ENCODE results near the gene RAPGEF4. TPM values are rescaled to one million over a fixed set of nuclear protein-coding genes. Genes with fewer than 3 reads are reported as not detected.
A peak's percentile ranks its signal among the peaks of the same experiment; 100 is the strongest.

Gene RAPGEF4
- total RNA-seq, 1 donor from 2014 or later, result 1.7 TPM

- TF ChIP-seq CTCF (conservative IDR thresholded peaks at IDR 0.05), result no peak
- Mint-ChIP-seq H3K9me3 (no peaks in the 10 kb centered on the region), H3K36me3 (ENCODE audit: low read depth) (no peaks in the 10 kb centered on the region), H3K27ac (ENCODE audit: unreplicated experiment) (no peak overlapping the region), H3K4me3 (no peak overlapping the region), H3K27me3 (ENCODE audit: low read depth) (no peaks in the 10 kb centered on the region), H3K4me1 (peaks cover 11% of the 10 kb centered on the region)
- no peak for DNase-seq (ENCODE audit: low read depth, low spot score)
Measured at GRCh38 chr2:172957734-172958133, 222.1 kb downstream of the RAPGEF4 start.

GRCh38 chr2:172962082-172962481, 226.4 kb downstream of the RAPGEF4 start:
- DNase-seq (ENCODE audit: low read depth, low spot score), result no peak
- H3K4me3 Mint-ChIP-seq, result no peak overlapping the region
- H3K27ac Mint-ChIP-seq (ENCODE audit: unreplicated experiment), result no peak overlapping the region
- no peaks in the 10 kb centered on the region for H3K9me3 Mint-ChIP-seq
- H3K27me3 Mint-ChIP-seq (ENCODE audit: low read depth), result no peaks in the 10 kb centered on the region
- no peak for TF ChIP-seq CTCF (conservative IDR thresholded peaks at IDR 0.05)
- no peaks in the 10 kb centered on the region for H3K36me3 Mint-ChIP-seq (ENCODE audit: low read depth)
- H3K4me1 Mint-ChIP-seq, result peaks cover 33% of the 10 kb centered on the region

GRCh38 chr2:172962824-172963223, 227.2 kb downstream of the RAPGEF4 start:
- Mint-ChIP-seq H3K4me3 (no peak overlapping the region), H3K27ac (ENCODE audit: unreplicated experiment) (peak overlapping the region; percentile 79), H3K9me3 (no peaks in the 10 kb centered on the region), H3K36me3 (ENCODE audit: low read depth) (no peaks in the 10 kb centered on the region), H3K4me1 (peaks cover 33% of the 10 kb centered on the region), H3K27me3 (ENCODE audit: low read depth) (no peaks in the 10 kb centered on the region)
- no peak for TF ChIP-seq CTCF (conservative IDR thresholded peaks at IDR 0.05)
- no peak for DNase-seq (ENCODE audit: low read depth, low spot score)

- Mint-ChIP-seq H3K36me3 (ENCODE audit: low read depth) (no peaks in the 10 kb centered on the region), H3K4me3 (no peak overlapping the region), H3K27ac (ENCODE audit: unreplicated experiment) (no peak overlapping the region), H3K27me3 (ENCODE audit: low read depth) (no peaks in the 10 kb centered on the region), H3K9me3 (no peaks in the 10 kb centered on the region), H3K4me1 (peaks cover 31% of the 10 kb centered on the region)
- DNase-seq (ENCODE audit: low read depth, low spot score), result no peak
- TF ChIP-seq CTCF (conservative IDR thresholded peaks at IDR 0.05), result no peak
Measured at GRCh38 chr2:172964511-172965139, 229.0 kb downstream of the RAPGEF4 start.

- Mint-ChIP-seq H3K4me3 (no peak overlapping the region), H3K27ac (ENCODE audit: unreplicated experiment) (no peak overlapping the region), H3K27me3 (ENCODE audit: low read depth) (no peaks in the 10 kb centered on the region), H3K36me3 (ENCODE audit: low read depth) (no peaks in the 10 kb centered on the region), H3K4me1 (peaks cover 31% of the 10 kb centered on the region), H3K9me3 (no peaks in the 10 kb centered on the region)
- TF ChIP-seq CTCF (conservative IDR thresholded peaks at IDR 0.05), result no peak
- no peak for DNase-seq (ENCODE audit: low read depth, low spot score)
Measured at GRCh38 chr2:172965433-172966212, 230.0 kb downstream of the RAPGEF4 start.
